GM12875 (cell line): ENCODE measurements around the gene GLRX2.
"Not testable (repeated sequence)": the region's sequence is repeated elsewhere in the genome, so short reads cannot be mapped to it uniquely, and the experiment has no call there.

ENCODE experiments used
- H3K4me3 ChIP-seq: one replicate; pipeline ENCODE4 v1.5.1; 2011; ENCODE audit warnings: low read depth, low read length, control low read depth
- CTCF ChIP-seq: IDR thresholded peaks from 2 replicates; pipeline ENCODE4 v1.5.1; 2011; ENCODE audit warnings: low read depth, mild to moderate bottlenecking, control low read depth, inconsistent platforms, low read length, moderate library complexity, borderline replicate concordance; ENCODE audit not compliant: insufficient read depth

GLRX2 gene

GRCh38 chr1:193118194-193118593, 13.0 kb upstream of the GLRX2 start:
- TF ChIP-seq CTCF = no peak
- H3K4me3 ChIP-seq = no peak overlapping the region

- H3K4me3 ChIP-seq = not testable (repeated sequence)
Observed at GRCh38 chr1:193117167-193117566, 12.0 kb upstream of the GLRX2 start.

- no peak for TF ChIP-seq CTCF
- no peak overlapping the region for H3K4me3 ChIP-seq
Observed at GRCh38 chr1:193115629-193116227, 10.5 kb upstream of the GLRX2 start.

GRCh38 chr1:193114485-193115095, 9.4 kb upstream of the GLRX2 start:
- H3K4me3 ChIP-seq = no peak overlapping the region
- no peak for TF ChIP-seq CTCF

GRCh38 chr1:193113992-193114332, 8.7 kb upstream of the GLRX2 start:
- no peak overlapping the region for H3K4me3 ChIP-seq
- no peak for TF ChIP-seq CTCF

- no peak overlapping the region for H3K4me3 ChIP-seq
- no peak for TF ChIP-seq CTCF
Observed at GRCh38 chr1:193113258-193113991, 8.2 kb upstream of the GLRX2 start.

- TF ChIP-seq CTCF = no peak
- no peak overlapping the region for H3K4me3 ChIP-seq
Observed at GRCh38 chr1:193111641-193112090, 6.5 kb upstream of the GLRX2 start.
